Keratinocyte (primary cell): Measurements from ENCODE around the gene HECTD4. TPM values are rescaled to one million over a fixed set of nuclear protein-coding genes. Genes with fewer than 3 reads are reported as not detected.

ENCODE experiments used
- DNase-seq: peaks from one replicate; pipeline ENCODE4 v3.0.0-alpha.2; 2011; ENCODE audit warnings: low read depth, missing footprints, low spot score
- FAIRE-seq: peaks from 2 replicates; lab custom pipeline; 2011; peaks lifted over from hg19 to GRCh38; lab: Jason Lieb, UNC
- H2AFZ ChIP-seq: 2 replicates; pipeline ENCODE4 v1.6.0; 2012; ENCODE audit warnings: low read length, control low read depth, inconsistent platforms; ENCODE audit not compliant: control insufficient read depth
- H3K27ac ChIP-seq: 2 replicates; pipeline ENCODE4 v1.5.1; 2011; ENCODE audit warnings: low read length; ENCODE audit not compliant: control insufficient read depth, insufficient read depth
- H3K27me3 ChIP-seq: 3 replicates; pipeline ENCODE4 v1.6.0; 2011; ENCODE audit warnings: low read length; ENCODE audit not compliant: control insufficient read depth, insufficient read depth; ENCODE audit errors: extremely low read depth
- H3K36me3 ChIP-seq, 2 experiments: 2 replicates in 1 of 2; 3 replicates in 1 of 2; pipeline ENCODE4 v1.5.1; 2011; ENCODE audit warnings: low read length in 2 of 2, mild to moderate bottlenecking in 1 of 2; ENCODE audit not compliant: control insufficient read depth in 2 of 2, insufficient read depth in 2 of 2; ENCODE audit errors: extremely low read depth in 1 of 2
- H3K4me1 ChIP-seq: 3 replicates; pipeline ENCODE4 v1.5.1; 2011; ENCODE audit warnings: low read length; ENCODE audit not compliant: control insufficient read depth, insufficient read depth; ENCODE audit errors: extremely low read depth
- H3K4me2 ChIP-seq: 3 replicates; pipeline ENCODE4 v1.6.0; 2011; ENCODE audit warnings: low read depth, low read length; ENCODE audit not compliant: control insufficient read depth, insufficient read depth; ENCODE audit errors: extremely low read depth
- H3K4me3 ChIP-seq, 3 experiments: fragments of 200-600 bp in 1 of 3; sonication (generic) in 1 of 3; 2 replicates in 2 of 3; 3 replicates in 1 of 3; pipeline ENCODE4 v1.5.1; 2011 to 2016; ENCODE audit warnings: low read length in 3 of 3, mild to moderate bottlenecking in 3 of 3, control low read depth in 2 of 3, inconsistent platforms in 1 of 3, low read depth in 1 of 3, mixed read lengths in 1 of 3, mixed run types in 1 of 3, moderate library complexity in 1 of 3; ENCODE audit not compliant: control insufficient read depth in 2 of 3, insufficient read depth in 2 of 3; ENCODE audit errors: extremely low read depth in 1 of 3
- H3K79me2 ChIP-seq: 2 replicates; pipeline ENCODE4 v1.6.0; 2012; ENCODE audit warnings: low read length; ENCODE audit not compliant: control insufficient read depth, insufficient read depth
- H3K9ac ChIP-seq: 3 replicates; pipeline ENCODE4 v1.6.0; 2011; ENCODE audit warnings: low read length; ENCODE audit not compliant: control insufficient read depth, insufficient read depth; ENCODE audit errors: extremely low read depth
- H3K9me1 ChIP-seq: 3 replicates; pipeline ENCODE4 v1.6.0; 2011; ENCODE audit warnings: low read length; ENCODE audit not compliant: control insufficient read depth, insufficient read depth; ENCODE audit errors: extremely low read depth
- H3K9me3 ChIP-seq: 2 replicates; pipeline ENCODE4 v1.5.1; 2012; ENCODE audit warnings: low read depth, low read length; ENCODE audit not compliant: control insufficient read depth
- H4K20me1 ChIP-seq: 3 replicates; pipeline ENCODE4 v1.6.0; 2011; ENCODE audit warnings: low read length; ENCODE audit not compliant: control insufficient read depth, insufficient read depth; ENCODE audit errors: extremely low read depth
- EZH2 ChIP-seq: IDR thresholded peaks from one replicate; pipeline ENCODE4 v1.6.1; 2012; ENCODE audit warnings: inconsistent platforms, mild to moderate bottlenecking, low read length, moderate library complexity
- dilution Hi-C: fragments of 300-500 bp; cut with MboI; formaldehyde crosslinking; loops from one replicate; pipeline ENCODE4 v1.7.0; 2020; ENCODE audit warnings: low sequenced_read_pairs; ENCODE audit not compliant: extremely low pct_ligation_motif_present
- polyA plus RNA-seq, 5 experiments: library from polyadenylated mRNA; depleted of rRNA in 3 of 5; stranded (reverse) in 3 of 5; stranded (forward) in 1 of 5; unstranded in 1 of 5; fragments of >200 nt; gene quantifications; 1 replicate in 1 of 5; 2 replicates in 3 of 5; 3 replicates in 1 of 5; pipeline versions ENCODE4 v1.2.1 to v1.2.3, GENCODE V29; 2011 to 2012; ENCODE audit warnings: missing spikeins in 2 of 5, low read depth in 1 of 5, low replicate concordance in 1 of 5
- TF ChIP-seq, protein P1 (sequence below), 3 experiments: IDR thresholded peaks in 1 of 3; conservative IDR thresholded peaks in 1 of 3; optimal IDR thresholded peaks in 1 of 3; 2 replicates in 2 of 3; 3 replicates in 1 of 3; pipeline versions ENCODE3 to v1.5.1; 2011; ENCODE audit warnings: low read length in 3 of 3, mild to moderate bottlenecking in 3 of 3, moderate library complexity in 2 of 3, control low read depth in 1 of 3, inconsistent platforms in 1 of 3; ENCODE audit not compliant: insufficient read depth in 2 of 3; ENCODE audit errors: extremely low read depth in 1 of 3

HECTD4 gene
- polyA plus RNA-seq, 1 donor (not counting 4 experiments of a cell fraction or from before 2014, with no cell fraction given): 7.5 TPM

DNA sequence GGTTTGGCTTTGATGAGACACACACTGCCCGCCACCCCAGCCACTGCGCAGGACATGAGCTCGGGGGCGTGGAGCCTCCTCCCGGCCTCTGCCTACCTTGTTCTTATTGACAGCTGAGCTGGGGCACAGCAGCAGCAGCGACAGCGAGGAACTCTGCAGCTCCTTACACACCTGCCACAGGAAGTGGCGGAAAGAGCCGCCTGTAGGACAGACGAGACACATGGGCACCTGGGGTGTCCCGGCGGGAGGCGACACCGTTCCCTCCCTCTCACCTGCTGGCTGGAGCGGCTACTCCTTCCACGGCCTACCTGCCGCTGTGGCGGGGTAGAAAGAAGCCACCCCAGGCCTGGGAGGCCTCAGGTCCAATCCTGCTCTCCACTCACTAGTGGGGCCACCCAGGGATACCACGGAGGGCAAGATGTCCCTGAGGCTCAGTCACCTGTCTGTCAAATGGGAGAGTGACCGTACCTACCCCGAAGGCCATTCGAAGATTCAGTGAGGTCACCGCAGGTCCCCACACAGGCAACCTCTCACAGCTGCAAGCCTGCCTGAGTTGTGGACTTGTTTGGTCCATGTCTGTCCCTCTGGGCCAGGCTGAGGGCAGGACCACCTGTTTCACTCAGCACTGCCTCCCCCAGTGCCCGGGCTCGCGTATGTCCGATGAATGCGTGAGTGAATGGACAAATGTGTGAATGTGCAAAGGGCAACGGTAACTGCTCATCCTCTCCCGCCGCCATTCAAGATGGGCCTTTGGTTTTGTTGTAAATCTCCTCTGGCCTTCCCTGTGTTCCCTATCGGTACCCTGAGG is 214.3 kb downstream of the HECTD4 start:
- Histone ChIP-seq H3K4me3 (no peak overlapping the region), H2AFZ (no peak overlapping the region), H3K4me2 (no peak overlapping the region), H3K27me3 (no peaks in the 10 kb centered on the region), H3K9me3 (no peaks in the 10 kb centered on the region), H3K79me2 (no peaks in the 10 kb centered on the region), H3K9me1 (no peaks in the 10 kb centered on the region), H3K9ac (no peak overlapping the region), H4K20me1 (no peaks in the 10 kb centered on the region), H3K27ac (no peak overlapping the region), H3K36me3 (peaks cover 7% of the 10 kb centered on the region in 2 experiments), H3K4me1 (no peaks in the 10 kb centered on the region)
- no peak for DNase-seq
- no peak for FAIRE-seq
- dilution Hi-C loops: no loop called here
- TF ChIP-seq EZH2: no peak
- TF ChIP-seq, protein P1, sequence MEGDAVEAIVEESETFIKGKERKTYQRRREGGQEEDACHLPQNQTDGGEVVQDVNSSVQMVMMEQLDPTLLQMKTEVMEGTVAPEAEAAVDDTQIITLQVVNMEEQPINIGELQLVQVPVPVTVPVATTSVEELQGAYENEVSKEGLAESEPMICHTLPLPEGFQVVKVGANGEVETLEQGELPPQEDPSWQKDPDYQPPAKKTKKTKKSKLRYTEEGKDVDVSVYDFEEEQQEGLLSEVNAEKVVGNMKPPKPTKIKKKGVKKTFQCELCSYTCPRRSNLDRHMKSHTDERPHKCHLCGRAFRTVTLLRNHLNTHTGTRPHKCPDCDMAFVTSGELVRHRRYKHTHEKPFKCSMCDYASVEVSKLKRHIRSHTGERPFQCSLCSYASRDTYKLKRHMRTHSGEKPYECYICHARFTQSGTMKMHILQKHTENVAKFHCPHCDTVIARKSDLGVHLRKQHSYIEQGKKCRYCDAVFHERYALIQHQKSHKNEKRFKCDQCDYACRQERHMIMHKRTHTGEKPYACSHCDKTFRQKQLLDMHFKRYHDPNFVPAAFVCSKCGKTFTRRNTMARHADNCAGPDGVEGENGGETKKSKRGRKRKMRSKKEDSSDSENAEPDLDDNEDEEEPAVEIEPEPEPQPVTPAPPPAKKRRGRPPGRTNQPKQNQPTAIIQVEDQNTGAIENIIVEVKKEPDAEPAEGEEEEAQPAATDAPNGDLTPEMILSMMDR (optimal IDR thresholded peaks at IDR 0.05 in 1 of 3, IDR thresholded peaks at IDR 0.05 in 1 of 3, conservative IDR thresholded peaks at IDR 0.05 in 1 of 3; ENCODE audit: extremely low read depth in 1 of 3, insufficient read depth in 2 of 3, low read length in 3 of 3): no peak

DNA sequence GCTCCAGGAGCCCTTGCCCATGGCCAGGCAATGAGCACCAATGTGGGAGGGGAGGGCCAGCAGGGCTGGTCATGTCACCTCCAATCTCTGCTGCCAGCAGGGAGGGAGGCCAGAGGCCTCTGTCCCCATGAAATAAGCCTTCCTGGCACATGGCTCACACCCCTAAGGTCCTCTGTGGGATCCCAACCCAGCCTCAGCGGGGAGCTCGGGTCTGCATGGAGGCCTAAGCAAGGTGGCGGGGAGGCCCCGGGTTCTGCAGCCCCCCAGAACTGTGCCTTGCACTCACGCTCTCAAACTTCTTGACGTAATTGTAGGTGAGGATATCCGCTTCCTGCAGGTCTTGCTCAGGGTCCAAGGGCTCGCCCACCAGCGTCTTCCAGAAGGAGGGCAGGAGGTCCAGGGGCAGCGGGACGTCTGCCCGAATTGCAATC is 215.2 kb downstream of the HECTD4 start:
- H3K79me2 ChIP-seq: no peaks in the 10 kb centered on the region
- no peak overlapping the region for H3K27ac ChIP-seq
- no peak overlapping the region for H3K4me2 ChIP-seq
- DNase-seq (no peak), FAIRE-seq (no peak)
- no peaks in the 10 kb centered on the region for H4K20me1 ChIP-seq
- H3K4me3 ChIP-seq: no peak overlapping the region
- H3K9me1 ChIP-seq: no peaks in the 10 kb centered on the region
- dilution Hi-C loops: no loop called here
- H2AFZ ChIP-seq: no peak overlapping the region
- H3K9ac ChIP-seq: no peak overlapping the region
- no peaks in the 10 kb centered on the region for H3K9me3 ChIP-seq
- no peaks in the 10 kb centered on the region for H3K4me1 ChIP-seq
- peaks cover 6 to 7% of the 10 kb centered on the region in 2 experiments for H3K36me3 ChIP-seq
- no peak for TF ChIP-seq EZH2
- TF ChIP-seq, protein P1 (optimal IDR thresholded peaks at IDR 0.05 in 1 of 3, IDR thresholded peaks at IDR 0.05 in 1 of 3, conservative IDR thresholded peaks at IDR 0.05 in 1 of 3; ENCODE audit: extremely low read depth in 1 of 3, insufficient read depth in 2 of 3, low read length in 3 of 3): no peak
- H3K27me3 ChIP-seq: no peaks in the 10 kb centered on the region
